Fibroblast of pulmonary artery (primary cell): Measurements from ENCODE around the gene FEM1A.

ENCODE experiments used
- DNase-seq: peaks from one replicate; pipeline ENCODE4 v3.0.0-alpha.2; 2010; ENCODE audit warnings: low read depth
- H3K4me3 ChIP-seq: replicated peaks from 2 replicates; pipeline ENCODE4 v1.5.1; 2011; ENCODE audit warnings: low read depth, mild to moderate bottlenecking, control low read depth, low read length, moderate library complexity
- CTCF ChIP-seq: IDR thresholded peaks from 2 replicates; pipeline ENCODE4 v1.5.1; 2011; ENCODE audit warnings: mild to moderate bottlenecking, control low read depth, low read length, inconsistent platforms; ENCODE audit errors: missing control alignments

Gene FEM1A

GRCh38 chr19:4748589-4748988, 42.9 kb upstream of the FEM1A start:
- no peak for DNase-seq
- no peak for TF ChIP-seq CTCF
- no peak overlapping the region for H3K4me3 ChIP-seq

GRCh38 chr19:4749870-4750590, 41.5 kb upstream of the FEM1A start:
- no peak for DNase-seq
- H3K4me3 ChIP-seq: no peak overlapping the region
- no peak for TF ChIP-seq CTCF

DNA sequence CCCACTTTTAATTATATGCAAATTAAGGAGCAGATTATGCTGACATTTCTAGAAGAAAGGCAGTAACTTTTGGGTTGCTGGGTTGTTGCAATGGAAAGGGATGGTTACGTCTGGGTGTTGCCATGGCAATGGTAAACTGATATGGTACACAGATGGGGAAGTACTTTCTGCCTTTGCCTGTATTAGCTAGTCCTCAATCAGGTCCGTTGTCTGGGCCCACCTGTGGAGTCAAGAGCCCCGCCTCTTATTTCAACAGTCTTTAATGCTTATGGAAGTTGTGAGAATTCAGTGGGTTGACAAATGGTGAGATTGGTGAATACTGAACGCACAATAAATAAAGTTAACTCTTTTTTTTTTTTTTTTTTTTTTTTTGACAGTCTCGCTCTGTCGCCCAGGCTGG, 37.3 kb upstream of the FEM1A start:
- TF ChIP-seq CTCF: no peak
- H3K4me3 ChIP-seq: no peak overlapping the region
- peak; percentile 22 for DNase-seq

DNA sequence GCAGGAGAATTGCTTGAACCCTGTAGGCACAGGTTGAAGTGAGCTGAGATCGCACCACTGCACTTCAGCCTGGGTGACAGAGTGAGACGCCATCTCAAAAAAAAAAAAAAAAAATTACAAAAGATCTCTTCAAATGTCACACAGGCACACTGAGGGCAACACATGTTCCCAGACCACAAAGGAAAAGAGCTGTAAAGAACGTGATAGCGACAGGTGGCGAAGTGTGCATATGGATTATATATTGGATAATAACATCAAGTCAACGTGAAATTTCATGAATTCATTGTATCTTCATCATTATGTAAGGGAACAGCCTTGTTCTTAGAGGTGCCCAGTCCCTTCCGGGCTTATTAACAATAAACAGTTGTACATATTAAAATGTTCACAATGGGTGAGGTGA, 36.1 kb upstream of the FEM1A start:
- DNase-seq: no peak
- TF ChIP-seq CTCF: no peak
- H3K4me3 ChIP-seq: no peak overlapping the region

GRCh38 chr19:4758082-4758481, 33.5 kb upstream of the FEM1A start:
- DNase-seq: no peak
- H3K4me3 ChIP-seq: no peak overlapping the region
- no peak for TF ChIP-seq CTCF

- no peak for DNase-seq
- no peak overlapping the region for H3K4me3 ChIP-seq
- TF ChIP-seq CTCF: no peak
Observed at GRCh38 chr19:4758659-4759058, 32.9 kb upstream of the FEM1A start.
